H9 (cell line): ENCODE results near the gene SDR9C7. TPM values are rescaled to one million over a fixed set of nuclear protein-coding genes. Genes with fewer than 3 reads are reported as not detected.

Experiments
- DNase-seq: peaks from one replicate; pipeline ENCODE4 v3.0.0-alpha.2; 2017
- H2AFZ ChIP-seq: one replicate; pipeline ENCODE4 v1.6.1; 2013; ENCODE audit warnings: mild to moderate bottlenecking, low read length, control low read depth, moderate library complexity
- H2AK5ac ChIP-seq: 2 replicates; pipeline ENCODE4 v1.6.1; 2013; ENCODE audit warnings: low read length, control low read depth, mixed read lengths; ENCODE audit not compliant: insufficient read length
- H2BK120ac ChIP-seq: one replicate; pipeline ENCODE4 v1.6.1; 2013; ENCODE audit warnings: low read depth, mild to moderate bottlenecking, low read length, control low read depth, inconsistent platforms; ENCODE audit not compliant: poor library complexity, severe bottlenecking
- H2BK12ac ChIP-seq: 2 replicates; pipeline ENCODE4 v1.6.1; 2013; ENCODE audit warnings: low read length, control low read depth, mixed read lengths, low read depth; ENCODE audit not compliant: insufficient read length
- H2BK15ac ChIP-seq: 2 replicates; pipeline ENCODE4 v1.6.1; 2013; ENCODE audit warnings: low read depth, low read length, control low read depth
- H2BK20ac ChIP-seq: one replicate; pipeline ENCODE4 v1.6.1; 2013; ENCODE audit warnings: low read depth, mild to moderate bottlenecking, low read length, control low read depth, inconsistent platforms; ENCODE audit not compliant: poor library complexity, severe bottlenecking
- H2BK5ac ChIP-seq: 2 replicates; pipeline ENCODE4 v1.6.1; 2013; ENCODE audit warnings: low read length, control low read depth, mixed read lengths; ENCODE audit not compliant: insufficient read length
- H3K14ac ChIP-seq: 2 replicates; pipeline ENCODE4 v1.6.1; 2013; ENCODE audit warnings: low read length, control low read depth; ENCODE audit not compliant: insufficient read depth
- H3K18ac ChIP-seq: 2 replicates; pipeline ENCODE4 v1.6.1; 2013; ENCODE audit warnings: low read depth, mild to moderate bottlenecking, mixed read lengths, low read length, control low read depth; ENCODE audit not compliant: insufficient read length
- H3K23ac ChIP-seq: 2 replicates; pipeline ENCODE4 v1.6.1; 2013; ENCODE audit warnings: low read length, control low read depth, mixed read lengths, low read depth; ENCODE audit not compliant: insufficient read length
- H3K23me2 ChIP-seq: 2 replicates; pipeline ENCODE4 v1.6.1; 2013; ENCODE audit warnings: low read depth, mild to moderate bottlenecking, mixed read lengths, low read length, control low read depth; ENCODE audit not compliant: insufficient read length, poor library complexity, severe bottlenecking
- H3K27ac ChIP-seq: 2 replicates; pipeline ENCODE4 v1.5.1; 2013; ENCODE audit warnings: low read length, control low read depth, mixed read lengths, low read depth; ENCODE audit not compliant: insufficient read length
- H3K27me3 ChIP-seq: 2 replicates; pipeline ENCODE4 v1.6.1; 2013; ENCODE audit warnings: low read length, control low read depth, inconsistent platforms; ENCODE audit not compliant: insufficient read depth
- H3K4ac ChIP-seq: 2 replicates; pipeline ENCODE4 v1.6.1; 2013; ENCODE audit warnings: low read depth, mild to moderate bottlenecking, control low read depth, inconsistent platforms, low read length, moderate library complexity
- H3K4me1 ChIP-seq: 2 replicates; pipeline ENCODE4 v1.6.1; 2013; ENCODE audit warnings: low read length, control low read depth, inconsistent platforms; ENCODE audit not compliant: insufficient read depth
- H3K4me2 ChIP-seq: 2 replicates; pipeline ENCODE4 v1.6.1; 2013; ENCODE audit warnings: low read length, control low read depth, mixed read lengths; ENCODE audit not compliant: insufficient read length, insufficient read depth
- H3K56ac ChIP-seq: 2 replicates; pipeline ENCODE4 v1.6.1; 2013; ENCODE audit warnings: low read depth, mild to moderate bottlenecking, mixed read lengths, low read length, control low read depth; ENCODE audit not compliant: insufficient read length
- H3K79me1 ChIP-seq: 2 replicates; pipeline ENCODE4 v1.6.1; 2013; ENCODE audit warnings: low read depth, mild to moderate bottlenecking, moderate library complexity, low read length, control low read depth, inconsistent platforms; ENCODE audit not compliant: insufficient read depth, poor library complexity, severe bottlenecking
- H3K79me2 ChIP-seq: 2 replicates; pipeline ENCODE4 v1.6.1; 2013; ENCODE audit warnings: low read length, control low read depth, inconsistent platforms; ENCODE audit not compliant: insufficient read depth
- H3K9ac ChIP-seq: 2 replicates; pipeline ENCODE4 v1.6.1; 2013; ENCODE audit warnings: low read length, control low read depth, mixed read lengths; ENCODE audit not compliant: insufficient read length; ENCODE audit errors: extremely low read depth
- H3K9me3 ChIP-seq: one replicate; pipeline ENCODE4 v1.6.1; 2013; ENCODE audit warnings: low read depth, low read length, inconsistent platforms; ENCODE audit not compliant: control insufficient read depth
- H3T11ph ChIP-seq: one replicate; pipeline ENCODE4 v1.6.1; 2013; ENCODE audit warnings: mild to moderate bottlenecking, low read length, control low read depth, inconsistent platforms
- H4K20me1 ChIP-seq: one replicate; pipeline ENCODE4 v1.6.1; 2013; ENCODE audit not compliant: control insufficient read depth, insufficient read length, insufficient read depth
- H4K5ac ChIP-seq: 2 replicates; pipeline ENCODE4 v1.6.1; 2013; ENCODE audit warnings: low read depth, mild to moderate bottlenecking, mixed read lengths, low read length, control low read depth; ENCODE audit not compliant: insufficient read length
- H4K8ac ChIP-seq: replicated peaks from 2 replicates; pipeline ENCODE4 v1.6.1; 2013; ENCODE audit warnings: low read length, control low read depth, mixed read lengths, low read depth; ENCODE audit not compliant: insufficient read length
- H4K91ac ChIP-seq: 2 replicates; pipeline ENCODE4 v1.6.1; 2013; ENCODE audit warnings: low read depth, mild to moderate bottlenecking, moderate library complexity, mixed read lengths, low read length, control low read depth; ENCODE audit not compliant: insufficient read length
- H3K27ac Mint-ChIP-seq, 3 experiments: 2 replicates in 2 of 3; 3 replicates in 1 of 3; pipeline ENCODE4 v1.8.0; 2020 to 2021; ENCODE audit warnings: mixed read lengths in 3 of 3, mild to moderate bottlenecking in 1 of 3, moderate library complexity in 1 of 3
- H3K27me3 Mint-ChIP-seq: 2 replicates; pipeline ENCODE4 v1.8.0; 2021; ENCODE audit warnings: low read depth, mild to moderate bottlenecking, moderate library complexity, mixed read lengths
- H3K36me3 Mint-ChIP-seq, 3 experiments: 2 replicates in 2 of 3; 3 replicates in 1 of 3; pipeline ENCODE4 v1.8.0; 2020 to 2021; ENCODE audit warnings: low read depth in 3 of 3, mixed read lengths in 3 of 3; ENCODE audit not compliant: insufficient read depth in 1 of 3
- H3K4me1 Mint-ChIP-seq, 2 experiments: 2 replicates each; pipeline ENCODE4 v1.8.0; 2020; ENCODE audit warnings: mixed read lengths in 2 of 2
- H3K4me3 Mint-ChIP-seq, 2 experiments: 2 replicates in 1 of 2; 3 replicates in 1 of 2; pipeline ENCODE4 v1.8.0; 2020 to 2021; ENCODE audit warnings: mild to moderate bottlenecking in 2 of 2, mixed read lengths in 2 of 2, moderate library complexity in 1 of 2
- H3K9me3 Mint-ChIP-seq, 2 experiments: 2 replicates in 1 of 2; 3 replicates in 1 of 2; pipeline ENCODE4 v1.8.0; 2020; ENCODE audit warnings: mild to moderate bottlenecking in 2 of 2, mixed read lengths in 2 of 2, moderate library complexity in 1 of 2
- CTCF ChIP-seq: fragments of 200-600 bp; sonication (generic); conservative IDR thresholded peaks from 3 replicates; pipeline ENCODE4 v1.8.0; 2021; ENCODE audit warnings: antibody characterized with exemption, mild to moderate bottlenecking
- WGBS: extraction: QIAGEN DNeasy Blood & Tissue Kit; methylation state at CpG from one replicate; pipeline ENCODE4 v1.1.7; 2013; ENCODE audit warnings: missing lambda C conversion rate, low lambda C conversion rate, mixed read lengths; ENCODE audit not compliant: insufficient read length; ENCODE audit errors: extremely low coverage; 5-methylcytosine and 5-hydroxymethylcytosine counted together
- total RNA-seq: library from RNA; stranded (reverse); gene quantifications from 2 replicates; pipeline ENCODE4 v1.2.1, GENCODE V29; 2021

Gene SDR9C7
- total RNA-seq, 1 experiment from 2014 or later = not detected

GRCh38 chr12:56930241-56930640 is 4.0 kb downstream of the SDR9C7 start:
- no peak overlapping the region for H3K27ac Mint-ChIP-seq
- H3K9me3 ChIP-seq = no peaks in the 10 kb centered on the region
- H3K14ac ChIP-seq = no peak overlapping the region
- H3K79me1 ChIP-seq = no peaks in the 10 kb centered on the region
- H4K5ac ChIP-seq = no peak overlapping the region
- no peaks in the 10 kb centered on the region for H3K23me2 ChIP-seq
- no peak overlapping the region for H3T11ph ChIP-seq
- H3K4ac ChIP-seq = no peak overlapping the region
- H2BK20ac ChIP-seq = no peak overlapping the region
- no peak overlapping the region for H2BK5ac ChIP-seq
- no peak overlapping the region for H3K18ac ChIP-seq
- H2BK120ac ChIP-seq = no peak overlapping the region
- H4K20me1 ChIP-seq = no peaks in the 10 kb centered on the region
- no peak overlapping the region for H4K91ac ChIP-seq
- H3K4me2 ChIP-seq = no peak overlapping the region
- DNase-seq = no peak
- H3K27me3 ChIP-seq = no peaks in the 10 kb centered on the region
- H3K36me3 Mint-ChIP-seq = no peaks in the 10 kb centered on the region
- H3K4me1 Mint-ChIP-seq = peaks cover 36 to 38% of the 10 kb centered on the region in 2 experiments
- no peak overlapping the region for H3K23ac ChIP-seq
- peaks cover 6% of the 10 kb centered on the region; the same call in 1 of the 2 replicates for H3K4me1 ChIP-seq
- H3K9ac ChIP-seq = no peak overlapping the region
- peaks cover 0 to 2% of the 10 kb centered on the region in 2 experiments; a peak in 3 of 5 replicates for H3K9me3 Mint-ChIP-seq
- no peak overlapping the region for H3K56ac ChIP-seq
- H2BK12ac ChIP-seq = no peak overlapping the region
- TF ChIP-seq CTCF = no peak
- peaks cover 12% of the 10 kb centered on the region for H3K27me3 Mint-ChIP-seq
- H3K79me2 ChIP-seq = no peaks in the 10 kb centered on the region
- H2AK5ac ChIP-seq = no peak overlapping the region
- WGBS = no CpG with 5 or more reads among the region's 8 CpGs
- H2BK15ac ChIP-seq = no peak overlapping the region
- H4K8ac ChIP-seq = no peak overlapping the region
- no peak overlapping the region for H3K27ac ChIP-seq
- no peak overlapping the region for H2AFZ ChIP-seq
- no peak overlapping the region for H3K4me3 Mint-ChIP-seq
